ENCODE data around the gene IFT81. TPM values are rescaled to one million over a fixed set of nuclear protein-coding genes. Genes with fewer than 3 reads are reported as not detected.

Gene IFT81
- total RNA-seq, 4 donors from 2014 or later = 4.0 to 14.8 (median 5.3) TPM

DNA sequence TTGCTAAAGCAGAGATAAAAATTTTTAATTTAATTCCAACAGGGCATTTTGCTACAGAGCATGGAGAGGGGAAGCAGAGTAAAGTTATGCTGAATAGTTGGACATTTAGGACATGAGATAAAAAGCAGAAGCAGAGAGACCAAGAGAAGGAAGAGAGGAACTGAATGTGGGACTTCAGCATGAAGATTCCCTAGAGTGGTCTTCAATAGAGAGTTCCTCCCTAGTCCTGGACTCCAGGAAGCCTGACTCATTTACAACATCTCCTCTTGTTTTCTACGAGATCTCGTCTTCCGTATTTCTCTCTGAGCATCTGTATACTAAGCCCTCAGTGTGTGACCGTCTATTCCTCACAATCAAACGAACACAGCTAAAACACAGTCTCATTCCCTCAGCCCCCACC, 35.2 kb upstream of the IFT81 start:
- no peak for TF ChIP-seq CTCF (IDR thresholded peaks at IDR 0.05)
- DNase-seq (ENCODE audit: low spot score) (no peak), ATAC-seq (ENCODE audit: low FRiP score) (no peak)

- no peak for ATAC-seq (ENCODE audit: low FRiP score)
- DNase-seq (ENCODE audit: low spot score) = no peak
- TF ChIP-seq CTCF (IDR thresholded peaks at IDR 0.05) = no peak
Observed at GRCh38 chr12:110090266-110091135, 33.7 kb upstream of the IFT81 start.

DNA sequence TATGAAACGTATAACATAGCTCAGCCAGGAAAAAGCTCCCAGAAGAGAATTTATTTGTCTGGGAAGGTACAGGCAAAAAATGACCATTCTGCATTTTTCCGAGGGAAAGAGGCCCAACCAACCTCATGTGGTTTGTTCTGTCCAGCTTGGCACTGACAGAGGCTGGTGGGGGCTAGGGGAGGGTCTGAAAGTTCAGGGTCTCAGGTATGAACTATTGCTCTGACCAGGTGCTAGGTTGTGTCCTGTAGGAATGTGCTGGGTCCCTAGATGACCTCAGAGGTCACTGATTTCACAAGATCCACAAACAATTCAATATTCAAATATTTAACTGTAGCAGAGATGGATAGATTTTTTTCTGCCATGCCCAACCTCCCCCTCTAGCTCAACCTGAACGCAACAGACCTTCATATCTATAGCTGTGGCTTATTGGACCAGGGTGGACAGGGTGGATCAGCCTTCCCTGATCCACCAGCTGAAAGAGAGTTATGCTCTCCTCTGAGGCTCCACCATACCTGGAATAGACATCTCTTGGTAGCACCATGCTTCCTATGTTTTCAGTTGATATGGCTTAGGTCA, 32.9 kb upstream of the IFT81 start:
- ATAC-seq (ENCODE audit: low FRiP score) (no peak), DNase-seq (ENCODE audit: low spot score) (no peak)
- TF ChIP-seq CTCF (IDR thresholded peaks at IDR 0.05) = no peak

GRCh38 chr12:110093631-110094311, 30.4 kb upstream of the IFT81 start:
- ATAC-seq (ENCODE audit: low FRiP score) (no peak), DNase-seq (ENCODE audit: low spot score) (no peak)
- TF ChIP-seq CTCF (IDR thresholded peaks at IDR 0.05) = no peak

- peak; percentile 52 for DNase-seq (ENCODE audit: low spot score)
- peak in 2 of 3 donors; percentile 80 to 84 for TF ChIP-seq CTCF (IDR thresholded peaks at IDR 0.05)
- peak; percentile 61 for ATAC-seq (ENCODE audit: low FRiP score)
Observed at GRCh38 chr12:110100315-110100970, 23.7 kb upstream of the IFT81 start.

GRCh38 chr12:110102255-110102654, 21.9 kb upstream of the IFT81 start:
- ATAC-seq (ENCODE audit: low FRiP score) = no peak
- no peak for TF ChIP-seq CTCF (IDR thresholded peaks at IDR 0.05)
- no peak for DNase-seq (ENCODE audit: low spot score)

Measured in omental fat pad (tissue), 4 donors.